Measurements from ENCODE around the gene RXRG. TPM values are rescaled to one million over a fixed set of nuclear protein-coding genes. Genes with fewer than 3 reads are reported as not detected.

The RXRG gene
- total and polyA plus RNA-seq, 2 donors (not counting 1 experiment from before 2014, with no cell fraction given), result not detected

- no peak for DNase-seq
- Mint-ChIP-seq H3K27me3 (peaks cover 25% of the 10 kb centered on the region), H3K4me1 (no peaks in the 10 kb centered on the region), H3K4me3 (no peak overlapping the region), H3K27ac (no peak overlapping the region), H3K9me3 (ENCODE audit: insufficient read depth) (no peaks in the 10 kb centered on the region)
- TF ChIP-seq EZH2 (IDR thresholded peaks at IDR 0.05; ENCODE audit: borderline replicate concordance, insufficient read depth, low read depth, low read length, poor library complexity, severe bottlenecking), result no peak
- TF ChIP-seq, protein P1, sequence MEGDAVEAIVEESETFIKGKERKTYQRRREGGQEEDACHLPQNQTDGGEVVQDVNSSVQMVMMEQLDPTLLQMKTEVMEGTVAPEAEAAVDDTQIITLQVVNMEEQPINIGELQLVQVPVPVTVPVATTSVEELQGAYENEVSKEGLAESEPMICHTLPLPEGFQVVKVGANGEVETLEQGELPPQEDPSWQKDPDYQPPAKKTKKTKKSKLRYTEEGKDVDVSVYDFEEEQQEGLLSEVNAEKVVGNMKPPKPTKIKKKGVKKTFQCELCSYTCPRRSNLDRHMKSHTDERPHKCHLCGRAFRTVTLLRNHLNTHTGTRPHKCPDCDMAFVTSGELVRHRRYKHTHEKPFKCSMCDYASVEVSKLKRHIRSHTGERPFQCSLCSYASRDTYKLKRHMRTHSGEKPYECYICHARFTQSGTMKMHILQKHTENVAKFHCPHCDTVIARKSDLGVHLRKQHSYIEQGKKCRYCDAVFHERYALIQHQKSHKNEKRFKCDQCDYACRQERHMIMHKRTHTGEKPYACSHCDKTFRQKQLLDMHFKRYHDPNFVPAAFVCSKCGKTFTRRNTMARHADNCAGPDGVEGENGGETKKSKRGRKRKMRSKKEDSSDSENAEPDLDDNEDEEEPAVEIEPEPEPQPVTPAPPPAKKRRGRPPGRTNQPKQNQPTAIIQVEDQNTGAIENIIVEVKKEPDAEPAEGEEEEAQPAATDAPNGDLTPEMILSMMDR (IDR thresholded peaks at IDR 0.05), result no peak
- ATAC-seq (ENCODE audit: low read depth), result no peak
- no peaks in the 10 kb centered on the region for H3K36me3 ChIP-seq (replicated peaks in 1 of 2; ENCODE audit: control extremely low read depth in 1 of 2, control insufficient read depth in 1 of 2, extremely low read depth in 1 of 2, insufficient read depth in 2 of 2, low read length in 1 of 2)
- intact Hi-C loops (cut with micrococcal nuclease), result no loop called here
- peaks cover 0 to 2% (median 0%) of the 10 kb centered on the region in 3 donors for H3K9me3 ChIP-seq (ENCODE audit: control extremely low read depth in 1 of 3, control insufficient read depth in 2 of 3, insufficient read depth in 1 of 3, low read length in 2 of 3)
- H4K20me1 ChIP-seq (ENCODE audit: control insufficient read depth, insufficient read depth, low read length, poor library complexity, severe bottlenecking), result no peaks in the 10 kb centered on the region
- no peak overlapping the region for H3K27ac ChIP-seq (ENCODE audit: low read length in 2 of 2)
- H2AFZ ChIP-seq (ENCODE audit: insufficient read depth, low read depth, low read length, poor library complexity, severe bottlenecking), result no peak overlapping the region
- peaks cover 0 to 6% (median 4%) of the 10 kb centered on the region in 4 experiments for H3K27me3 ChIP-seq (replicated peaks in 1 of 4; ENCODE audit: control extremely low read depth in 1 of 4, control insufficient read depth in 3 of 4, insufficient read depth in 4 of 4, low read length in 3 of 4)
- no peak overlapping the region for H3K4me3 ChIP-seq (ENCODE audit: control extremely low read depth in 1 of 5, extremely low read depth in 1 of 5, insufficient read depth in 1 of 5, low read depth in 2 of 5, low read length in 4 of 5)
- no peaks in the 10 kb centered on the region for H3K79me2 ChIP-seq (ENCODE audit: control insufficient read depth, insufficient read depth, low read length)
- 65% methylated on average over 3 of the region's 6 CpGs for WGBS (ENCODE audit: insufficient coverage)
- POLR2A ChIA-PET, result no interaction called here
- H3K4me1 ChIP-seq (ENCODE audit: control insufficient read depth in 2 of 2, insufficient read depth in 2 of 2, low read length in 2 of 2), result no peaks in the 10 kb centered on the region
- H3K9ac ChIP-seq (ENCODE audit: low read length), result no peak overlapping the region
- CTCF ChIA-PET, result no interaction called here
- H3K4me2 ChIP-seq (replicated peaks; ENCODE audit: low read depth, low read length, poor library complexity, severe bottlenecking), result no peak overlapping the region
Observed at GRCh38 chr1:165481820-165482532, 37.0 kb upstream of the RXRG start.

DNA sequence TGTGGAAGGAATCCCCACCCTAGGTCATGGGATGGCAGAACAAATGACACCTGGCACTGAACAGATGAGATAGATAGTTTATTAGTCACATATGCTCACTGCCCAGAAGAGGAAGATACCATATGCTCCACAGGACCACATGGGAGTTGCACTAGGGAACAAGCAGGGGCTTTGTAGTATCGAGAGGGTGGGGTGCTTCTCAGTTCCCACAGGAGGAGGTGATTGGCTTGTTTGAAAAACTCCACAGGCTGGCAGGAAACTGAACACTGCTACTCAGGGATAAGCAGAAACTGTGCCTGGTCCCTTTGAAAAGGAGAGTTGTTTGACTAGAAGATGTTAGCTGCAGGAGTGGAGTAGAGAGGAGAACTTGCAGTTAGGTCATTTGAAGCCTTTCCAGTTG, 31.9 kb upstream of the RXRG start:
- no peak for TF ChIP-seq EZH2 (IDR thresholded peaks at IDR 0.05; ENCODE audit: borderline replicate concordance, insufficient read depth, low read depth, low read length, poor library complexity, severe bottlenecking)
- POLR2A ChIA-PET, result no interaction called here

More for the DNA sequence above, 31.9 kb upstream of the RXRG start:
- CTCF ChIA-PET, result no interaction called here
- no peaks in the 10 kb centered on the region for H3K9me3 Mint-ChIP-seq (ENCODE audit: insufficient read depth)
- no peak overlapping the region for H2AFZ ChIP-seq (ENCODE audit: insufficient read depth, low read depth, low read length, poor library complexity, severe bottlenecking)
- no peak for DNase-seq
- H3K4me3 Mint-ChIP-seq, result no peak overlapping the region
- no peaks in the 10 kb centered on the region for H3K4me1 ChIP-seq (ENCODE audit: control insufficient read depth in 2 of 2, insufficient read depth in 2 of 2, low read length in 2 of 2)
- no peaks in the 10 kb centered on the region for H4K20me1 ChIP-seq (ENCODE audit: control insufficient read depth, insufficient read depth, low read length, poor library complexity, severe bottlenecking)
- peaks cover 0 to 2% (median 0%) of the 10 kb centered on the region in 3 donors for H3K9me3 ChIP-seq (ENCODE audit: control extremely low read depth in 1 of 3, control insufficient read depth in 2 of 3, insufficient read depth in 1 of 3, low read length in 2 of 3)
- H3K27me3 ChIP-seq (replicated peaks in 1 of 4; ENCODE audit: control extremely low read depth in 1 of 4, control insufficient read depth in 3 of 4, insufficient read depth in 4 of 4, low read length in 3 of 4), result peaks cover 0 to 6% (median 4%) of the 10 kb centered on the region in 4 experiments
- no peak overlapping the region for H3K4me3 ChIP-seq (ENCODE audit: control extremely low read depth in 1 of 5, extremely low read depth in 1 of 5, insufficient read depth in 1 of 5, low read depth in 2 of 5, low read length in 4 of 5)
- no peak overlapping the region for H3K9ac ChIP-seq (ENCODE audit: low read length)
- intact Hi-C loops (cut with micrococcal nuclease), result no loop called here
- no peak overlapping the region for H3K27ac ChIP-seq (ENCODE audit: low read length in 2 of 2)
- H3K4me1 Mint-ChIP-seq, result no peaks in the 10 kb centered on the region
- no peaks in the 10 kb centered on the region for H3K36me3 ChIP-seq (replicated peaks in 1 of 2; ENCODE audit: control extremely low read depth in 1 of 2, control insufficient read depth in 1 of 2, extremely low read depth in 1 of 2, insufficient read depth in 2 of 2, low read length in 1 of 2)
- ATAC-seq (ENCODE audit: low read depth), result no peak
- 43% methylated on average over 1 of the region's 1 CpG for WGBS (ENCODE audit: insufficient coverage)
- no peak overlapping the region for H3K27ac Mint-ChIP-seq
- H3K4me2 ChIP-seq (replicated peaks; ENCODE audit: low read depth, low read length, poor library complexity, severe bottlenecking), result no peak overlapping the region
- no peaks in the 10 kb centered on the region for H3K79me2 ChIP-seq (ENCODE audit: control insufficient read depth, insufficient read depth, low read length)
- peaks cover 25% of the 10 kb centered on the region for H3K27me3 Mint-ChIP-seq

Measured in B cell (primary cell).